HG03432 (cell line): Measurements from ENCODE around the gene OR4C11.

ENCODE experiments used
- ATAC-seq: cut with Tn5 transposase; IDR thresholded peaks from one replicate; pipeline ENCODE4 v1.9.1; 2021; ENCODE audit warnings: mild to moderate bottlenecking, moderate library complexity; ENCODE audit not compliant: unreplicated experiment

Gene OR4C11, protein sequence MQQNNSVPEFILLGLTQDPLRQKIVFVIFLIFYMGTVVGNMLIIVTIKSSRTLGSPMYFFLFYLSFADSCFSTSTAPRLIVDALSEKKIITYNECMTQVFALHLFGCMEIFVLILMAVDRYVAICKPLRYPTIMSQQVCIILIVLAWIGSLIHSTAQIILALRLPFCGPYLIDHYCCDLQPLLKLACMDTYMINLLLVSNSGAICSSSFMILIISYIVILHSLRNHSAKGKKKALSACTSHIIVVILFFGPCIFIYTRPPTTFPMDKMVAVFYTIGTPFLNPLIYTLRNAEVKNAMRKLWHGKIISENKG

DNA sequence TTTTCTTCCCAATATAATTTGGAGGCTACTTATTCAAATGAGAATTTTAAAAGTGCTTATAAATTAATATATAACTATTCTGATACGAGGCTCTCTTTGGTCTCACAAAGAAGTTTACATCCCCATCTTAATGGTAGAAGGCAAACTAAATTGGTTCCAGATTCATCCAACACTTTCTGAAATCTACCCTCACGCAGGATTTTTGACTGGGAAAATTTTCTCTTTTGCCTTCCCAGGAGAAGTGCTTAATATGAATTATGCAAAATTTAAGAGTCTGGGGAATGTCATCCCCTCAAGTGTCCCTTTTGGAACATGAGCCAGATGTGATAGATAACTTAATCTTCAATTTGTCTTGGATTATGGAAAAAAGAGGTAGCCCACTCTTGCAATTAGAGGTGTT is at the start of gene OR4C11:
Gene OR4C11, minus strand, starts transcription at position 101 of the 400 bp plus-strand sequence. CDS start 3,272 bp downstream, outside the sequence.
- ATAC-seq = no peak

DNA sequence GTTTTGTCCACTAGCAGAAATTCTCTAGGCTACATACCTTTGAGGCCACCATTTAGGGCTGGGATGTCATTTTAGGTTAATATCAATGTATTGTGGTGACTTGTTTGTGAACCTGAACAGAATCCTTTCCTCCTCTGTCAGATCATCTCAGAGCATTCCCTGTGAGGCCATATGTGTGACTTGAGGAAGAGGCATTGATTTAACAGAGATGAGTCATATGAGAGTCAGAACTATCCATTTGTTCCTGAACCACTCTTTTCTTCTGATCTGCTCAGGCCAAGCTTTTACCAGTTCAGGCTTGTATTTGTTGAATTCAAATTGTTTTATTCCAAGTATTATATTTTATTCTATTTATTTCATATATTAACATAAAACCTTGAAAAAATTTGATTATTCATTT is 47.7 kb upstream of the OR4C11 start:
- no peak for ATAC-seq

DNA sequence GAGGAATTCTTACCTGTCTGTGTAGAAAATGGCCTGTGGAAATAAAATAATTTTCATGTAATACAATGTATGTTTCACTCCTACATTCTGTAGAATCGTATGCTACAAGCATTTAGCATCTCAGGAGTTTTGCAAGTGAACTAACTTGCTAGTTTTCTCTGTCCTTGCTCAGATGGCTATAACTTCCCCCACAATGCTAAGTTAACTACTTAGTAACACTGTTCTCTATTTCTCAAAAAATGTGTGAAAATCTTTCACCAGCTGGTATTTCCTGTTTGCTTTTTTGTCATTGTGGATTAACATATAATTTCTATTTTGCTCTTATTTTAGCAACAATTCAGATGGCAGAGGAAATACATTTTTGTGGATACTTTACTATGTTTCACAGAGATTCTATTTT is 45.1 kb upstream of the OR4C11 start:
- no peak for ATAC-seq

DNA sequence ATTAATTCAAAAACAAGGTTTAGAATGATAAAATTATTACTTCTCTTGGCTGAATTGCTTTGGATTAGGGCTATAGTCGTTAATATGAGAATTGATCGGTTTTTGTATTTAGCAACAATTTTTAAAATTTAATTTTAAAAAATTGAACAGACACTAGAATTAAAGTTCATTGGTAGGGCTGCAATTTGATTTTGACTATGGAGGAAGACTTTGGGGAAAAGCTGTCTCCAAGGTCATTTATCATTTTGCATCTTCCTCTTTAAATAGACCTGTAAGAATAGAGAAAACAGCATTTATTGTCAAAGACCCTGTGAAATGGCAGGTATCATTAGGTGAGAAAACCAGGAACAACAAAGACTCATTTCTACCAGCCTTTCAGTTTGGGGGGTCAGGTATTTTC is 40.6 kb upstream of the OR4C11 start, which contains the start of gene OR4S2:
Gene OR4S2, plus strand, starts transcription at position 301 of the 400 bp plus-strand sequence. CDS start 2,577 bp downstream, outside the sequence.
- no peak for ATAC-seq

DNA sequence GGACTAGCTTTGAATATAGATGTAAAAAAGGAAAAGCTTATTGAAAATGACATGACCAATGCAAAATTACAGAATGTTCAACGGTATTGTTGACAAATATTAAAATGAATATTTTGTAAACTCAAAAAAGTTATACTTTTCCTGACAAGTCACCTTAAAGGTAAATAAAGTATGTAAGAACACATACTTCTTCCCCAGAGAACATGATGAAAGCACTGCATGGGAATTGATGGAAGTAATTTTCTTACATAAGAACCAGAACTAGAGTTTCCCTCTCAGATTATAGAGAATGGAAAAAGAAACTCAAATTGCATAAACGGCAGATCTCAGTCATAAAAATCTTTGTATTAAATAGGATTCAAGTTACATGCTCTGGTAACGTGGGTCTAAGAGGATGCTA is 27.4 kb upstream of the OR4C11 start, which contains the start of gene OR4P4:
Gene OR4P4, plus strand, starts transcription at position 301 of the 400 bp plus-strand sequence.
- no peak for ATAC-seq

DNA sequence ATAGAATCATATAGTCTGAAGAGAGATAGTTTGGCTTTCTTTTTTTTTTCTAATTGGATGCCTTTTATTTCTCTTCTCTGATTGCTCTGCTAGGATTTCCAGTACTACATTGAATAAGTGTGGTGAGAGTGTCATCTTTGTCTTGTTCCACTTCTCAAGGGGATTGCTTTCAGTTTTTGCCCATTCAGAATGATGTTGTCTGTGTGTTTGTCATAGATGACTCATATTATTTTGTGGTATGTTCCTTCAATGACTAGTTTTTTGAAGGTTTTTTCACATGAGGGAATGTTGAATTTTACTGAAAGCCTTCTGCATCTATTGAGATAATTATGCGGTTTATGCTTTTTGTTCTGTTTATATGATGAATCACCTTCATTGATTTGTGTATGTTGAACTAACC is 17.1 kb upstream of the OR4C11 start:
- peak; percentile 72 for ATAC-seq

DNA sequence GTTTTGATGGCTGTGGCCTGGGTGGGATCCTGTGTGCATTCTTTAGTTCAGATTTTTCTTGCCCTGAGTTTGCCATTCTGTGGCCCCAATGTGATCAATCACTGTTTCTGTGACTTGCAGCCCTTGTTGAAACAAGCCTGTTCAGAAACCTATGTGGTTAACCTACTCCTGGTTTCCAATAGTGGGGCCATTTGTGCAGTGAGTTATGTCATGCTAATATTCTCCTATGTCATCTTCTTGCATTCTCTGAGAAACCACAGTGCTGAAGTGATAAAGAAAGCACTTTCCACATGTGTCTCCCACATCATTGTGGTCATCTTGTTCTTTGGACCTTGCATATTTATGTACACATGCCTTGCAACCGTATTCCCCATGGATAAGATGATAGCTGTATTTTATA is 34.9 kb downstream of the OR4C11 start:
- peak; percentile 96 for ATAC-seq

DNA sequence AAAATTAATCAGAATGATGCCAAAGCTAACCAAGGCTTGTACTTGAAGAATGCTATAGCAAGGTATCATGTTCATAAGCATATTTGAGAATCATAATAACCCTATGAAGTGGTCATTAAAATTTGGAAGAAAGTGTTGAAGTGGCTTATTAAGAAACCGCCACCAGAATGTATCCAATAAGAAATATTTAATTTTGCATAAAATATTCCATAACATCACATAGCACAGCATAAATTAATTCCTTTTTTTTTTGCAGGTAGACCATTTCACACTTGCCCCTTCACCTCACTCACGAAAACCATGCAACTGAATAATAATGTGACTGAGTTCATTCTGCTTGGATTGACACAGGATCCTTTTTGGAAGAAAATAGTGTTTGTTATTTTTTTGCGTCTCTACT is 35.6 kb downstream of the OR4C11 start, which contains the start of gene OR4C16:
Gene OR4C16, plus strand, starts transcription at position 301 of the 400 bp plus-strand sequence. Its CDS starts 0 bp downstream, at position 301.
- ATAC-seq = no peak

DNA sequence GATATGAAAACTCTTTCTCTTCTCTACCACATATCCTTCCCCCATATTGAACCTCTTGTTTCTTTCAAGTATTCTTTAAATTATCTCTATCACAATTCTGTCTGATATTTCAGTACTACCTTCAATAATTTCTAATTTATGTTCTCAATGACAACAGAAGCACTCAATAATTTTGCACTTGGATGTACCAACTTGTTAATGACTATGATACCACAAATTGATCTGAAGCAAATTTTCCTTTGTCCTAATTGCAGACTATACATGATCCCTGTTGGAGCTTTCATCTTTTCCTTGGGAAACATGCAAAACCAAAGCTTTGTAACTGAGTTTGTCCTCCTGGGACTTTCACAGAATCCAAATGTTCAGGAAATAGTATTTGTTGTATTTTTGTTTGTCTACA is 53.3 kb downstream of the OR4C11 start, which contains the start of gene OR4C15:
Gene OR4C15, plus strand, starts transcription at position 301 of the 400 bp plus-strand sequence. Its CDS starts 0 bp downstream, at position 301.
- no peak for ATAC-seq
